ENCODE measurements around the gene ARHGAP8.
"Not testable (repeated sequence)": the region's sequence is repeated elsewhere in the genome, so short reads cannot be mapped to it uniquely, and the experiment has no call there.

Gene ARHGAP8

DNA sequence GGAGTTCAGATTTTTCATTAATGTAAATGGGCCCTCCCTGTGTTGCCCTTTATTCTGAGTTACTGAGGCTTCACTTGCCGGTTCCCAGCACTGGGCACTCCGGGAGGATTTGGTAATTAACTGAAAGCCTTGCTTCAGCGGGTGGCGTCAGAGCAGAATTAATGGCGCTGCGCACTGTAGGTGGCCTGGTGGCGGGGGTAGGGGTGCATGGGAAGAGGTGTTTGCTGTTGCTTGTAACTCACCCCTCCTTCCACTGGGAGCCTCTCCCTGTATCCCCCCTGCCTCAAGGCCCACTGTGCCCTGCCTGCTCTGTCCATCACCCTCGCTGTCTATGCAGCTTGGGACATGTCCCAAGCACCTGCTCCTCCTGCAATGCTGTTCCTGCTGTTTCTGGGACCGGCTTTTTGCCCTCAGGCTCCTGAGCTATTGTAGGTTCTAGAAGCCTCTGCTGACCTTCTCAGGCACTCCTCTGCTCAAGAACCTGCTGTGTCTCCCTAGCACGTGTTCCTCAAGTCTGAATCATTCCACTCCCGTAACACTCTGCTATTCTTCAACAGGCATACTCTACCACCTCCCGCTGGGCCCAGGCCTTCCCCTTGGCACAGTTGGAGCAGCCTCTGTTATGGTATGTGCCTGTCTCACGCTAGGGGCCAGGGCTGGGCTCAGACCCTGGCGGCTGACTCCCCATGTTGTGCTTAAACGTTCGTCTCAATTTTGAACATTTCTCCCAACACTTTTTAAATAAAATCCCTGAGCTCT, 24.4 kb downstream of the ARHGAP8 start:
- no peak for FAIRE-seq

DNA sequence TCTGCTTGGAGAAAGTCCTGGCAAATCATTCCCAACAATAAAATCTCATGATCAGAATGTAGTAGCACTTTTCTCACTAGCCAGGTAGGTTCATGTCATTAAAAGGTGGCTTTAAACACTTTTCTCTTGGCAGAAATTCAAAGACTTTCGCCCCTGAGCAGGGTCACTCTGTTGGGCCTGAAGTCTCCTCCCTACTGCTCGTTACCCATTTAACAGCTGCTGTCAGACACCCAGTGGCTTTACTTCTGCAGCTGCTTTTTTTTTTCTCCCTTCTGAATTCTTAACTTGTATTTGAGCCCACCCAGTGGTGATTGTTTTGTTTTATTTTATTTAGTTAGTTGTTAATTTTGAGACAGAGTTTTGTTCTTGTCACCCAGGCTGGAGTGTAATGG, 25.0 kb downstream of the ARHGAP8 start:
- no peak for FAIRE-seq

DNA sequence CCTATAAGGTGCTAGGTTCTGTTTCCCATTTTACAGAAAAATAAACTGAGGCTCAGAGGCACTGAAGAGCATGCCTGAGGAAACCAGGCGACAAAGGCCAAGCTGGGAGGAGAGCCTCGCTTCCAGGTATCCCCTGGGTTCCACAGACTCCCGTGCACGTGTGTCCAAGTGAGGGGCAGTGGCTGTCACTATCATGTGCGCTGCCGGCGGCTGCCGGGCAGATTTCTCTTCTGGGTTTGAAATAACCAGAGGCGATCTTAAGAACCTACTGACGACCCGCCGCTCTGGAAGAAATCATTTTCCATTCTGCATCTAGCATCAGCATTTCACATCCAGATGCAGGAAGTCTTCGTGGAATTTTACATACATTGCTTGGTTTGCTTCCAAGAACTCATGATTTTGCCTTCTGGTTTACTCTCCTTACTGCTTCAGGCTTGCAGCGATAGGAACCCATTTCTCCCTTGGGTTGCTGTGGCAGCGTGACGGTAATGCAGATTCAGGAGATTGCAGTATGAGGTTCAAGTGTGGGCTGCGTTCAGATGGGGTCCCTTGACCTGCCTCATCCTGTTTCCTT, 28.6 kb downstream of the ARHGAP8 start:
- no peak for FAIRE-seq

DNA sequence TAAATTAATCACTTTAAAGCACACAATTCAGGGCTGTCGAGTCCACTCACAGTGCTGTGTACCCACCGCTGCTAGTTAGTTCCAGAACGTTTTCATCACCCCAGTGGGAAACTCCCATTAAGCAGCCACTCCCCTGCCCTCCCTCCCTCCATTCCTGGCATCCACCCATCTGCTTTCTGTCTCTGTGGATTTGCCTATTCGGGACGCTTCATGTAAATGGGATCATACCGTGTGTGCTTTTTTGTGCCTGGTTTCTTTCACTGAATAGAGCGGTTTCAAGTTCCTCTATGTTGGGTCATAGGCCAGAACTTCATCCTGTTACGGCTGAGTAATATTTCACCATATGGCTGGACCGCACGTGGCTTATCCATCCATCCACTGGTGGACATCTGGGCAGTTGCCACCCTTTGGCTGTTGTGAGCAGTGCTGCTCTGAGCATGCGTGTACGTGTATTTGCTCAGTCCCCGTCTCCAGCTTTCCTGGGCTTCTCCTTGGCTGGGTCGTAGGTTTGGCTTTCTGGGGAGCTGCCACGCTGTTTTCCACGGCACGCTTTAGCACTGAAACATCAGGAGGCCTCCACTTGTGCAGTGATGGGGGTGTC, 30.1 kb downstream of the ARHGAP8 start:
- FAIRE-seq = no peak

DNA sequence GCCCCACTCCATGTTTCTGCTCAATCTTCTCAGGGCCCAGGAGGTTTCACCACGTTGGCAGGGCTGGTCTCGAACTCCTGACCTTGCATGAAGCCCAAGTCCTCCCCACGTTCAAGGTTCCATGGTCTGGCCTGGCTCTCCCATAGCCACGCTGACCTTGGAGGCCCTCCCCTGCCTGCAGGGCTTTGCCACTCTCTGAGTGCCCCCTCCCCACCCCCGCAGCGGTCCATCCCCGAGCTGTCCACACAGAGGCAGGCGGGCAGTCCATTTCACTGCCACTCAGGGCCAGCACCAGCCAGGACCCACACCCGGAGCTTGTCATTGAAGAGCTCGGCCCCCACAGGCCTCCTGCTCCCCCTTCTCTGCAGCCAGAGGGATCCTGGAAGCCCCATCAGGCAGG, 30.7 kb downstream of the ARHGAP8 start:
- FAIRE-seq = no peak

DNA sequence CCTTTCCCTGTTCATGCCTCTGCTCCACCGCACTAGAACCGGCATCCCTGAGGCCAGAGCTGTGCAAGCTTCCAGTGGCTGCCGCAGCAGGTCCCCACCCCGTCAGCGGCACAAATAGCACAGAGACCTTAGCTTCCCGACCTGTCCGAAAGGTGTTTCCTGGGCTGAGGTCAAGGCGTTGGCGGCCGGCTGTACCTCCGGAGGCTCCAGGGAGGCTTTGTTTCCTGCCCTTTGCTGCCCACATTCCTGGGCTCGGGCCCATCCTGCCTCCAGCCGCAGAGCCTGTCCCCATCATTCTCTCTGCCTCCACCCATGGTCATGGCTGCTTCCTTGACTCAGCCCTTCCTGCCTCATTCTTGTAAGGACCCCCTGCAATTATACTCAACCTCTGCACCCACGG, 31.2 kb downstream of the ARHGAP8 start:
- no peak for FAIRE-seq

DNA sequence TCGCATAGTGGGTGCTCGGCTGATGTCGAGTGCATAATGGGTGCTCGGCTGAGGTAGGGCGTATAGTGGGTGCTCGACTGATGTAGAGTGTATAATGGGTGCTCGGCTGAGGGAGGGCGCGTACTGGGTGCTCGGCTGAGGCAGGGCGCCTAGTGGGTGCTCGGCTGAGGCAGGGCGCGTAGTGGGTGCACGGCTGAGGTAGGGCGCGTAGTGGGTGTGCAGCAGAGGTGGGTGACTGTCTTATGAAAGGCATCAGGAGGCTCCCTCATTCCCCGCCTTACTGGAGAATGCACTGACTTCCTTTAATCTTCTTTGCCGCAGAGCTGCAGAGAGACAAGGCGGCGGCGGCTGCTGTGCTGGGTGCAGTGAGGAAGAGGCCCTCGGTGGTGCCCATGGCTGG, 33.8 kb downstream of the ARHGAP8 start:
- FAIRE-seq = no peak

DNA sequence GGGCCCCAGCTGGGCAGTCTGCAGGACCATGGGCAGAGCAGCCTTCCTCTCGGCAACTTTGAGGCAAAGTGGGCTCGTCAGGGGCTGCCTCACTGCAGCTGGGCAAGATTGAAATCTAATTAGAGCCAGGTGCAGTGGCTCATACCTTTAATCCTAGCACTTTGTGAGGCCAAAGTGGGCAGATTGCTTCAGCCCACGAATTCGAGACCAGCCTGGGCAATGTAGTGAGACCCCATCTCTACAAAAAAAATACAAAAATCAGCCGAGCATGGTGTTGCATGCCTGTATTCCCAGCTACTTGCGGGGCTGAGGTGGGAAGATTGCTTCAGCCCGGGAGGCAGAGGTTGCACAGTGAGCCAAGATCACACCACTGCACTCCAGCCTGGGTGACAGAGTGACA, 34.2 kb downstream of the ARHGAP8 start:
- FAIRE-seq = no peak

DNA sequence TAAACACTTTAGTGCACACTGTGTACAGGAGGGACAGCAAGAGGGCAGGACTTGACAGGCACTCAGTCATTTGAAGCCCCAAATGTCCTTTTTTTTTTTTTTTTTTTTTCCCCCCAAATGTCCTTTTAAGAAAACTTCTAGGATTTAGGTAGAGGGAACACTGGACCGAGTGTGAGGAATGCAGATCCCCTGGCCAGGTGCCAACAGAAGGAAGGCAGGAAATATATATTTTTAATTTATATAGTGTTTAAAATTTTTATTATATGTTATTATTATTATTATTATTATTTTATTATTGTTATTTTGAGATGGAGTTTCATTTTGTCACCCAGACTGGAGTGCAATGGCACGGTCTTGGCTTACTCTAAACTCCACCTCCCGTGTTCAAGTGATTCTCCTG, 35.5 kb downstream of the ARHGAP8 start:
- FAIRE-seq = no peak

DNA sequence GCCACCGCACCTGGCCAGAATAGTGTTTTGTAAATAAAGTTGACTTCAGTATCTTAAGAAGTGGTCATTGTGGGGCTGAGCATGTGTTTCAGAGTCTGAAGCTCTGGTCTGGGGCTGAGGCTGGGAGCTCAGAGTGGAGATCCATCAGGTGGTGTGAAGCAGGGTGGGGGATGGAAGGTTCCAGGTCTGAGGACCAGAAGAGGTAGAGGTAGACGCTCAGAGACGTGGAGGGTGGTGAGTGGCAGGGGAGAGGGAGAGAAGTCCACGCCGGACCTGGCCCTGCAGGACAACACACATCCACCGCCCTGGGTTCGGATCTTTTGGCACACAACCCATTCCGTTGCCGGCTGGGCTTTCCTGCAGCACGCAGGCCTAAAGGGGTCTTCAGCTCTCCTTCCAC, 40.7 kb downstream of the ARHGAP8 start:
- FAIRE-seq = no peak

DNA sequence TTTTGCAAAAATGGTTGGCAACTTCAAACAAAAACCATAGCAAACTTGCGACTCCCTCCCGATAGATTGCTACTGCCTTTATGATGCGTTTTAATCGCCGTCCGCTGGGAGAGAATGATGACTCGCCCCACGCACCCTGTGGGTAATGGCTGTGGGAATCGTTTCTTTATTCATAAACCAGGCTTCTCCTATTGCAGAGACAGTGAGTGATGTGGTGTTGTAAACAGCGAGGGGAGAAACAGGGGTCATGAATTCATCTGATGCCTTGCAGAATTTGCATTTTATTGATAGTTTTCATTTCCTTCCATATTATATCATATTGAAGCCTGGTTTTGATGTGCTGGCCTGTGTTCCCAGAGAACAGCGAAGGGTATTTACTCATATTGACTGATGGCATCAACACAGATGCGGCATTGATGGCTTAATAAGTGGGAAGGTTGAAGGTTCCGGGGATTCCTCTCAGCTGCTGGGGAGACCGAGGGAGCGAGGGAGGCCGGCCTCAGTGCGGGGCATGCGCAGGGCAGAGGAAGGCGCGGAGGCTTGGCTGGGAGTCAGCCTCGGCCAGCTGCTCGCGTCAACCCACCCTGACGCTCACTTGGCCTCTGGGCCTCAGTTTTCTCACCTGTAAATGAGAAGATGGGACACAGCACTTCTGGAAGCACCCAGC, 41.3 kb downstream of the ARHGAP8 start:
- no peak for FAIRE-seq

DNA sequence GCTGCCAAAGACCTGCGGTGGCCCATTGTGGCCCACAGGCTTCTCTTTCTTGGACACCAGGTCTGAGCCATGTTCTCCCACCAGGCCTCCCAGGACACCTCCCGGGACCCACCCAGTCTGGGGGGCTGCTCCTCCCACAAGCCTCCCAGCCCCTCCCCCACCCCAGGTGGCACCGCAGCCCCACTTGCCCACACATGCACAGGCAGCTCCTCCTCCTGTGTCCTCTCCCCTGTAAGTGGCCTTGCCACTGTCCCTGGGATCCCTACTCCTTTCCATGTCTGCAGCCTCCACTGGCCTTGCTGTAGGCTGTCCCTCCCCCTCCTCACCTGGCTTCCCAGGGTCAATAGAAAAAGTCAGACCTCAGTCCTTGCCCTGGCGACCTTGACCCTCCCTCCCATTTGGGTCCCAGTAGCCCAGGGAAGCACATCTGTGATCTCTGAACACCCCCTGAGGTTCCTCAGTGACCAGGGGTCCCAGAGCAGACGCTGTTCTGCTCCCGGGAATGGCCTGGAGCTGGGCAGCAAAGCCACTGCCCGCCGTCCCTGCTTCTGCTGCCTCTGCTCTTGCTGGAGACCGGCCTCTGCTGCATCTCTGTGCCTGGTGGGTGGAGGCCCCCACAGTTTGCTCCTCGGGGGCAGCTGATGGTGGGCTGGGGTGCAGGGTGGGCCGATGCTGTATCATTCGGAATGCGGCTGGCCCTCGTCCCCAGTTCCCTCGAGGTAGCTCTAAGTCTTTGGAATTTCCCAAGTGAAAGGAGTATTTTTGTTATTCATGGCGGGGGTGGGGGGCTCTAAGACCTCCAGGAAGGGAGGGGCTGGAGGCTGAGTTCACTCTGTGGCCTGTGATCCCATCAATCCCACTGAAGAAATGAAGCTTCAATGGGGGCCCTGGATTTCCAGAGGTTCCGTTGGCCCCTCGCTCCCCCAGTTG, 43.6 kb downstream of the ARHGAP8 start:
- no peak for FAIRE-seq

DNA sequence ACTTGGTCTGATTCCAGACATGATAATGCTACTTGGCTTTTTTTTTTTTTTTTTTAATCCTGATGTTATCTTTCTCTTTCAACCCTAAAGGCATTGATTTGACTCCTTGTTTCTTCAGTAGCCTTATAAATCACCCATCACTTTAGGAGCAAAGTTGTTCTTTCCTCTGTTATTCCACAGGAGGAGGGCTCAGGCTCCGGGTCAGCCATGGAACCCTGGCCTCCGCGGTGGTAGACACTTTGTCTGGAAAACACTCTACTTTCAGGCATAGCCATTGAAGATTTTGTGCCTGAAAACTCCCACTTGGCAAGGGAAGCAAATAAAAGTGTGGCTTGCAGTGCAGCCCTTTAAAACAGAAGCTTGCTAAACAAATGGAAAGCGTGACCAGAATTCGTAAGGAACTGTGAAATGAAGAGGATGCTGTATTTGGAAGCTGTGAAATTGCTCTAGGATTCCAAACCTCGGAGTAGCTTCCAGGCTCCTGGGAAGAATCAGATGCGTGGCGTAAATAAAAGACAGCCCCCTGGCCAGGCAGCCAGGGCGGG, 44.9 kb downstream of the ARHGAP8 start:
- FAIRE-seq = no peak

DNA sequence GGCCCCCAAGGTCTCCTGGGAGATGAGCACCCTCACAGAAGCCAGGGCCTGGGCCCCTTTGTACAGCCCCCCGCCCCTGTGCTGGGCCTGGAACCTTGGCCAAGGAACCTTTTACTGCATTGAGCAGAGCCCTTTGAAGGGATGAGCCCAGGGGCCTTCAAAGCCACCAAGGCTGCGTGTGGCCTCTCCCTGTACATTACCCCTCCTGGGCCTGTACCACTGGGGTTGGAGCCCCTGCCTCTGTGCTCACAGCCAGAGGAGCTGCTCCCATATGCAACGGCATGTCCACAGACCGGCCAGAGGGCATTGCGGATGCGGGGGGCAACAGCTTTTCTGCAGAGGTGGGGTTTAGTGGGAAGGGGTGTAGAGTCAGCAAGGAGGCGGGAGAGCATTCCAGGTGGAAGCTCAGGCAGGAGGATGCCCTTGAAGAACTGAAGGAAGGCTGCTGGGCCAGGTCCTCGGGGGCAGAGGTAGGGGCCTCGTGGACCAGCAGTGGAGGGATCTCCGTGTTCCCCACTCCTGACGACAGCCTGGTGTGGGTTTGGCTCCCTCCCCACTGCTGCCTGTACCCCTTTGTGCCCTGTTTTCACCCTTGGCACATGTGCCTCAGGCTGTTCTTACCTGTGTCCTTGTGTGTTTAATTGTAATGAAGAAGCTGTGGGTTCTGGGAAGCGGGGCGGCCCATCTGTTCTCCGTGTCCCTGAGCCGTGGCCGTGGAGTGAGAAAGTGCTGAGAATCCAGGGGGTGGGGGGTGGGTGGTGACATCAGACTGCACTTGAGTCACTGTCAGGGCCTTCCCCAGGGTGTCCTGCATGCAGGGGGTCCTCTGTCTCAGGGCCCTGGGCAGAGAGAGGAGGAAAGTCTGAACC, 46.9 kb downstream of the ARHGAP8 start:
- no peak for FAIRE-seq

DNA sequence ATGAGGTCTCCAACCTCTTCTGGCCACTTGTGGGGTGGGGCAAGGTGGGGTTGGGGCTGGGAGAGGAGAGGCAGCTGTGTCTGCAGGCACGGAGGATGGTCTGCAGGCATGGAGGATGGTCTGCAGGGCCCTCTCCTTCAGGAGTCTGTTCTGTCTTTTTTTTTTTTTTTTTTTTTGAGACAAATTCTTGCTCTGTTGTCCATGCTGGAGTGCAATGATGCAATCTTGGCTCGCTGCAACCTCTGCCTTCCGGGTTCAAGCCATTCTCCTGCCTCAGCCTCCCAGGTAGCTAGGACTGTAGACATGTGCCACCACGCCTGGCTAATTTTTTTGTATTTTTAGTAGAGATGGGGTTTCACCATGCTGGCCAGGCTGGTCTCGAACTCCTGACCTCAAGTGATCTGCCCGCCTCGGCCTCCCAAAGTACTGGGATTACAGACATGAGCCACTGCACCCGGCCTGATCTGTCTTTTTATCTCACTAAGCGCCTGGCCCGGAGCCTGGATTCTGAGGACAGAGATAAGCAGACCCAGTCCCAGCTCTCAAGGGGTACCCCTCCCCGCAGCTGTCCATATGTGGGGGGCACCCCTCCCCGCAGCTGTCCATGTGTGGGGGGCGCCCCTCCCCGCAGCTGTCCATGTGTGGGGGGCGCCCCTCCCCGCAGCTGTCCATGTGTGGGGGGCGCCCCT, 47.7 kb downstream of the ARHGAP8 start:
- not testable (repeated sequence) for FAIRE-seq

DNA sequence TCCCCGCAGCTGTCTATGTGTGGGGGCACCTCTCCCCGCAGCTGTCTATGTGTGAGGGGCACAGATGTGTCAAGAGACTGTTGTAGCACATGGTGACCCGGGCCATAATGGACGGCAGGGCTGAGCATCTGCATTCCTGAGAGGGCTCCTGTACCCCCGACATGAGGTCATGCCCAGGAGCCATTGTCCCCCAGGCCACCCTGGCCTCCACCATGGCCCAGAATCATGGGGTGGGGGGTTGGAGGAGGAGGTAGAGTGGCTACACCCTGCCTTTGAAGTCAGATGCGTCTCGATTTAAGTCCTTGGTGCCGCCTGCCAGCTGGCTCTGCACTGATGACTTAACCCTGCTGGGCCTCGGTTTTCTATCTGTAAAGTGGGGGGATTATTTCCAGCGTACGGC, 49.1 kb downstream of the ARHGAP8 start:
- no peak for FAIRE-seq

DNA sequence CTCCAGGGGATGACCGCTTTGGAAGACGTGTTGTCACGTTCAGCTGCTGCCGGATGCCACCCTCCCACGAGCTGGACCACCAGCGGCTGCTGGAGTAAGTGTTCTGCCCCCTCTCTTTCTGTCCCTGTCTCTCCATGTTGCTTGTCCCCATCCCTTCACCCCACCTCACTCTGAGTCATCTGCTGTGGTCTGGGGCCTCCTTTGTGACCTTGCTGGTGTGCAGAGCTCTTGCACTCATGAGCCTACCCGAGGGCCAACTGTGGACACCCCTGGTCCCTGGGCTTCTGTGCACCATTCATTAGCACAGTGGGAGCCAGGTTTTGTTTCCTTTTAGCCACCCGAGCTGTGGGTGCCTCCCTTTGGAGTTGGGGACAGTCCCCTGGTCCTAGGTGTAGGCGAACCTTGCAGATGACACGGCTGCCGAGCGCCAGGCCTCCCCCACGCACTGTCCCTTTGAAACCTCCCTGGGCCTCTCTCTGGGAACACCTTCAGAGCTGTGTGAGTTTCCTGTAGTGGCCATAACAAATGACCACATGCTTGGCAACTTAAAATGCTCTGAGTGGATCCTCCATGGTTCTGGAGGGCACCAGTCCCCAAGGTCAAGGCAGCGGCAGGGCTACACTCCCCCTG, 49.8 kb downstream of the ARHGAP8 start:
- no peak for FAIRE-seq

DNA sequence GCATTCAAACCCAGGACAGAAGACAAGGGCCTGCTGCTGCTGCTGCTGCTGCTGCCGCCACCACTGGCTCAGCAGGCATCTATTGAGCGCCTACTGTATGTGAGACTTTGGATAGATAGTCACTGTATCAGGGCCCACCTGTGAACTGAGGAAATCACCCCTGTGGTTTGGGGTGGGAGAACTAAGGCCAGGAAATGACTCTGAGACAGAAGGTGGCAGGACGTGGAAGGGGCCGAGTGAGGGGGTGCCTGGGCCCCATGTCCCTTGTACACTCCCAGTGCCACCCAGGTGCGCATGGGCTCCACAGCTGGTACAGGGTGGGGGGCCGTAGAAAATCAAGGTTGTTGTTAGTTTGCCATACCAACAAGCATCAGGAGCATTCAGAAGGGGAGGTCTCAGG, 50.6 kb downstream of the ARHGAP8 start:
- no peak for FAIRE-seq

DNA sequence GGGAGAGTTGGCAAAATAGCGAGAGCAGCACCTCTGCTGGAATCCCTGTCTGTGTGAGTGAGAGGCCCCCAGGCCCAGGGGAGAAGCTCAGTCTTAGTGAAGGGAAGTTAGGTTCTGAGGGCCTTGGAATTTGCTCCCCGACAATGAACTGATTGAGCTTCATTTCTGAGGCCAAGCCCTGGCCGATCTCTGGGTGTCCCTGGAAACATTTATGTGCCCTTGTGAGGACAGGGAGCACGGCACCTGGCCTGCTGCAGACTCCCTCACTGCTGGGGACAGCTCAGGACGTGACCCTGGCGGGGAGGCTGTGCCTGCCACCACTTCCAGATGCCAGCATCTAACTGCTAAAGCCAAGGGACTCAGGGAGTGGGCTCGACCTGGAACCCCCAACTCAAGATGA, 52.0 kb downstream of the ARHGAP8 start:
- no peak for FAIRE-seq

DNA sequence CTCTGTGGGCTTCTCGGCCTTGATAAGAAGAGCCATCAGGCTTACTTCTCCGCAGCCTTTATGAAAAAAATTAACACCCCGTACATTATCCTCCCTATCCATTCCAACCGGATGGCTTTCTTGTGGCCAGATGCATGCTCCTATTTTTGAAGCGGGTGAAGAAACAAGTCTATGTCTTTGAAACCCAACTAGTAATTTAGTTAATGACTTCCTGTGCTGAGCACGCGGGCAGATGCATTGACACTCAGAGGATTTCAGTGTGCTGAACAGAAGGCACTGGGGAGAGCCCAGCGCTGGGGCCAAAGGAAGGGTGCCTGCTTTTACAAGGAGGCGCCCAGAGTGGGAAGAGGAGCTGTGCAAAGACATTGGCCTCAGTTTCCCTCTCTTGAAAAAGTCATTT, 53.3 kb downstream of the ARHGAP8 start:
- FAIRE-seq = no peak

Data from TTC549 (cell line).